NCI-H2227 treated with DMSO at 0.1 percent for 48 hours (cell line): ENCODE results near the gene PRKCA.
"Not testable (repeated sequence)": the region's sequence is repeated elsewhere in the genome, so short reads cannot be mapped to it uniquely, and the experiment has no call there.

Experiments
- DNase-seq: peaks from one replicate; lab custom pipeline; 2025; lab: John Stamatoyannopoulos, UW

PRKCA gene

GRCh38 chr17:66326476-66327047 lies 24.1 kb downstream of the PRKCA start:
- no peak for DNase-seq

DNA sequence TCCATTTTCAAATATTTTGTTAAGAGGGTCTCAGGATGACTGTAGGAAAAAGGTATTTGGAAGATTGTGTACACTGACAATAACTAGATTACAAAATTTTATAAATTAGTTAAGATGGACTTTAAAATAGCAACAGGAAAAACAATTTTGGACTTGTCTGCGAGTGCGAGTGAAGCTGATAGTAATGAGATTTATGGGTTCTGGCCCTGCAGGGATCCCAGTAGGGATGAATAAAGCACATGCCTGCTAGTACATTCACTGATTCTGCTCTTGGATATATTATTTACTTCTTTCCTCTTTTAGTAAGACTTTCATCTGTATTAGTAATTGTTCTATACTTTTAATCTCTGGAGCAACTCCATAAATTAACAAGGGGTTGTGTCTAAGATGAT lies 28.2 kb downstream of the PRKCA start:
- no peak for DNase-seq

DNA sequence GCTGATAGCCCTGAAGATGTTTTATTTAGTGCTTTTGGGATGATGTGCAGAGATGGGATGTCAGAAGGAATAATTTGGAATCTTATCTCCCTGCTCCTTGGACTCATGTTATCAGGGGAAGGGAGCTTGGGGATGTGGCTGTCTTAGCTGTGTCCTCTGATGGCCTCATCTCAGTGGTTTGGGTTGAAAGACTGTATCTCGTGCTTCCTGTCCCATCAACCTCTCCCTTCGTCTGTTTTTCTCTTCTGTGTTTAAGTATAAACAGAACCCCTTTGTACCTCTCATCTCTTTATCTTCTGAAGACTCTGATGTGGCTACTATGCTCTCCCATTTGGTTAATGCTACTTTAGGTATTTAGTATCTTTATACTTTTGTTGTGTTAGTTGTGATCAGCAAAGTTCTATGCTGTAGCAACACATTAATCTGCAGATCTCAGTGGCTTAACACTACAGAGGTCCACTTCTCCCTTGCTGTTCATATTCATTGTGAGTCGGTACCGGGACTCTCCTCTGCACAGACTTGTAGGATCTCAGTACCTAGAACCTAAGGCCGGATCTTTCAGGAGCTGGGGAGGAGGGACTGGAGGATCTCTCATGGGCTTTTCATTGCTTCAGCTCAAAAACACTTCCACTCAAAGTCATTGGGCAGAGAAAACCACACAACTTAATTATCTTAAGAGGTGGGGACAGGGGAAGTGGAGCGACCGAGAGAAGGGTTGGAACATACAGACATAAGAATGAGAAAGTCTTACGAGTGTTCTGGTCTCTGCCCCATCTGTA lies 28.8 kb downstream of the PRKCA start:
- no peak for DNase-seq

DNA sequence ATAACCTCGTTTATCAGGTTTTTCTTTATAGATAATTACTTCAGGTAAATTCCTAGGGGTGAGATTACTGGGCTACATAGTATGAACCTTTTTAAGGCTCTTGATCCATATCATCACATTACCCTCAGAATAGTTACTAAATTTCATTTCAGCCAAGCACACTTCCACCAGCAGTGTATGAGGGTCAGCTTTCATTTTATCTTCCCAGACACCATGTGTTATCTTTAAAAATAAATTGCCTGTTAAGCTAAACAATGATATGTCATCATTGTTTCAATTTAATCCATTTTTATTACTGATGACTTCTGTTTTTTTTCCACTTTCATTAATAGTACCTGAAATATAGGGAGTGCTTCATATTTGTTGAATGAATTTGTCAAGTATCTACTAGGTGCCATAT lies 33.4 kb downstream of the PRKCA start:
- DNase-seq, result no peak

GRCh38 chr17:66337268-66337667 lies 34.9 kb downstream of the PRKCA start:
- no peak for DNase-seq

DNA sequence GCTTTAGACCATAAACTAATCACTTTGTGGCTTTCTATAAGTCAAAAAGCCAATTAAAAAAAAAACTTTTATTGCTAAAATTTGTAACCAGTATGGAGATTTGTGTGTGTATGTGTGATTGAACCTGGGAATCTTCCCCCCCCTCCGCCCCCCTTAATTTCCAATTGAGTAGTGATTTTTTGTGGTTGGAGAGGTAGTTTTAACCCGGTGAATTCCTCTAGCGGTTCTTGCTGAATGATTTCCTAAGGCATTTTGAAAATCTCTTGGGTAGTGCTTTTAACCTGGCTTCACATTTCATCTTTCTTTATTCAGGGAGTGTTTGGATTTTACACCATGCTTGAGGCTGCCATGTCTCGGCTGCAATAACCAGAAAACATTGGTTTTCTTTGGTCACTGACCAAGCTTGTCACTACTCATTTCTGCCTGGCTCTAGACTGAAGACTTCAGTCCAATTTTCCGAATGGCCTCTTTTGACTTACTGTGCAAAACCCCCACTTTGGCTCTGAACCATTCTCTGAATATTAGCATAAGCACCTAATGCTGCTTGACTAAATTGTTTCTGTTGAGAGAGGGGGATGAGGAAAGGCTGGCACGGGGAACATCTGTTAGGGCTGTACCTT lies 35.6 kb downstream of the PRKCA start:
- DNase-seq, result no peak

GRCh38 chr17:66338937-66339336 lies 36.5 kb downstream of the PRKCA start:
- no peak for DNase-seq

DNA sequence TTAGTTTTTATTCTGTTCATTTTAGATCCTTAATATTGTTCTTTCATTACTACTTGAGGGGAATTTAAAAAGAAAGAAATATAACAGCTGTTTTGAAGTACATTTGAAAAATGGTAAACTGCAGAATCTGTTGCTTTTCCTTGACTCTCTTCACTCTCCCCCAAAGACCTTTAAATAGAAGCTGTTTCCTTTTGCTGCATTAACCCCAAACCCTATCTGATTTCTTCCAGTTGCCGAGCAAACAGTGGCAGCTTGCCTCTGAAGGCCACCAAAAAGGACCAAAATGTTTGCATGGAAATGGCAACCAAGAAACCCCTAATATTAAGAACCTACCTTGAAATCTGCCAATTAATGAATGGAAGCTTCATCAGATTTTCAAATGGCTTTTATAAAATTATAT lies 37.1 kb downstream of the PRKCA start:
- no peak for DNase-seq

GRCh38 chr17:66340720-66341119 lies 38.3 kb downstream of the PRKCA start:
- no peak for DNase-seq

- DNase-seq, result no peak
Measured at GRCh38 chr17:66341462-66341861, 39.0 kb downstream of the PRKCA start.

- not testable (repeated sequence) for DNase-seq
Measured at GRCh38 chr17:66342263-66342662, 39.9 kb downstream of the PRKCA start.

- no peak for DNase-seq
Measured at GRCh38 chr17:66343531-66344078, 41.2 kb downstream of the PRKCA start.

DNA sequence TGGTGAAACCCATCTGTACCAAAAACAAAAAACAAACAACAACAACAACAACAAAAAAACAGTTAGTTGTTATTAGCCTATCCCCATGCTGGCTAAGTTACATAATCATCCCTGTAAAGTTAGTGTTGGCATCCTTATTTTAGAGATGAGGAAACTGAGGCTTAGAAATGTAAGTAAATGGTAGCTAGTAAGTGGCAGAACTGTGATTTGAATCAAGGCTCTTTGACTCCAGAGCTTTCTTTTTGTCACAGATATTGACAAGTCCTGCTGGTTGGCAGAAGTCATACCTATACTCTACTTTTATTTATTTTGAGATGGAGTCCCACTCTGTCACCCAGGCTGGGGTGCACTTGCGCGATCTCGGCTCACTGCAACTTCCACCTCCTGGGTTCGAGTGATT lies 42.1 kb downstream of the PRKCA start:
- no peak for DNase-seq

DNA sequence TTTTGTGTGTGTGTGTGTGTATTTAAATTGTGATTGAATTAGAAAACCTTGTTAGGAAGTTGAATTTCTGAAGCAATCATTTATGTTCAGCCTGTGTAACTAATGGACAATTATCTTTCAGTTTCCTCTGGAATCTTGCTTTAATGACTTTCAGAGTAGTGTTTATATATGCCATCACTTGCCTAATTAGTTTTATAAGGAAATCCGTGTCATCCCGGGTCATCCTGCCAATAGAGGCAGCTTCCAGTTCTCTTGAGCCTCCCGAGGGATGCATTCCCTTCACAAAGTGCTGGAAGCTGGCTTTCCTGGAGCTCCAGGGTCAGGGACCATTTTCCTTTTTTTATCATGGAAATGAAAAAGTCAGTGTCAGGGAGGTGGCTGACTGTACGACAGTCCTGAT lies 42.9 kb downstream of the PRKCA start:
- no peak for DNase-seq

DNA sequence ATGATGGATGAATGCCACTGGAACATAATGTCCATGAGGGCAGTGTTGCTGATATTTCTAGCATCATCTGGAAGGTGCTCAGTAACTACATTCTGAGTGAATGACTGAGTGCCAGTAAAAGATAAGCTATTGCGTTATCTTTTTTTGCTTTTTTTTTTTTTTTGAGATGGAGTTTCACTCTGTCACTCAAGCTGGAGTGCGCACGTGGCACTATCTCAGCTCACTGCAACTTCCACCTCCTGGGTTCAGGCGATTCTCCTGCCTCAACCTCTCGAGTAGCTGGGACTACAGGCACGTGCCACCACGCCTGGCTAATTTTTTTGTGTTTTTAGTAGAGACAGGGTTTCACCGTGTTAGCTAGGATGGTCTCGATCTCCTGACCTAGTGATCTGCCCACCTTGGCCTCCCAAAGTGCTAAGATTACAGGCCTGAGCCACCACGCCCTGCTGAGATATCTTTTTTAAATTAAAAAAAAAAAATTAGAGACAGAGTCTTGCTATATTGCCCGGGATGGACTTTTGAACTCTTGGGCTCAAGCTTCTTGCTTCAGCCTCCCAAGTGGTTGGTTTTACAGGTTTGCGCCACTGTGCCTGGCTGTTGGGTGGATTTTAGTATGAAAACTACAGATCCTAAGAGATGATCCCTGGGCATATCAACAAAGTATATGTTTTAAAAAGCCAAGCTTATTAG lies 43.7 kb downstream of the PRKCA start:
- not testable (repeated sequence) for DNase-seq

DNA sequence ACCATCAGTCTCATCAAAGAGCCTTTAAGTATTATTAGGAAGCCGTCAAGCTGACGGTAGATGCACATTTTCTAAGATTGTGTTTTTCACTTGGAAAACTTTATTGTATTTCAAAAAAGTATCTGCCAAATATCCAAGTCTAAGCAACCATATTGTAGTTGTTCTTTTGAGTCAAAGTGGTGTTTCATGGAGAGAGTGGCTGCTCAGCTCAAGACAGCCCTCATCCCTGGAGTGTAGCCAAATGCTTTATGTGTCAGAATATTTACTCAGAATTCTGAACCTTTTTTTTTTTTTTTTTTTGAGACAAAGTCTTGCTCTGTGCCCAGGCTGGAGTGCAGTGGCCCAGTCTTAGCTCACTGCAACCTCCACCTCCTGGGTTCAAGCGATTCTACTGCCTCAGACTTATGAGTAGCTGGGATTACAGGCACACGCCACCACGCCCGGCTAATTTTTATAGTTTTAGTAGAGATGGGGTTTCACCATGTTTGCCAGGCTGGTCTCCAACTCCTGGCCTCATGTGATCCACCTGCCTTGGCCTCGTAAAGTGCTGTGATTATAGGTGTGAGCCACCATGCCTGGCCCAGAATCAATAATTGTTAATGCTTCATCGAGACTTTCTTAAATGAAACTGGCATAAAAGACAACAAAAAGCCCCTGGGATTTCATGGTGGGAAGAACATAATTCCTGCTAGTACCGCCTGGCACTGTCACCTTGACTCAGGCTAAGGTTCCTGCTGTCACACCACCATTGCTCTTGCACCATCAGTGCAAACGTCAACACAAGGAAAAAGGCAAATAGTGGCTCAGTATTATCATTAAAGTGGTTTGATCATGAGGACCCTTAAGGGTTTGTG lies 45.5 kb downstream of the PRKCA start:
- DNase-seq, result peak; percentile 19

GRCh38 chr17:66348584-66349165 lies 46.3 kb downstream of the PRKCA start:
- peak; percentile 63 for DNase-seq

- DNase-seq, result no peak
Measured at GRCh38 chr17:66349521-66350254, 47.3 kb downstream of the PRKCA start.

DNA sequence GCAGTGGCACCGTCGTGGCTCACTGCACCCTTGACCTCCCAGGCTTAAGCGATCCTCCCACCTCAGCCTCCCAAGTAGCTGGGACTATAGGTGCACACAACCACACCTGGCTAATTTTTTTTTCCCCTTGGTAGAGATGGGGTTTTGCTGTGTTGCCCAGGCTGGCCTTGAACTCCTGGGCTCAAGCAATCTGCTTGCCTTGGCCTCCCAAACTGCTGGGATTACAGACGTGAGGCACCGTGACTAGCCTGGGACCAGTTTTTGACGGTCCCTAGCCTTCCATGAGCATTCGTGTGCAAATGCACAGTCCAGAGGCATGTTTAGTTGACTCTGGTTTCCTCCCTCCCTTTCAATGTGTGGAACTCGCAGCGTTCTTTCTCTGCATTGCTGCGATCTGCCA lies 48.2 kb downstream of the PRKCA start:
- not testable (repeated sequence) for DNase-seq

- DNase-seq, result no peak
Measured at GRCh38 chr17:66351033-66351432, 48.6 kb downstream of the PRKCA start.

DNA sequence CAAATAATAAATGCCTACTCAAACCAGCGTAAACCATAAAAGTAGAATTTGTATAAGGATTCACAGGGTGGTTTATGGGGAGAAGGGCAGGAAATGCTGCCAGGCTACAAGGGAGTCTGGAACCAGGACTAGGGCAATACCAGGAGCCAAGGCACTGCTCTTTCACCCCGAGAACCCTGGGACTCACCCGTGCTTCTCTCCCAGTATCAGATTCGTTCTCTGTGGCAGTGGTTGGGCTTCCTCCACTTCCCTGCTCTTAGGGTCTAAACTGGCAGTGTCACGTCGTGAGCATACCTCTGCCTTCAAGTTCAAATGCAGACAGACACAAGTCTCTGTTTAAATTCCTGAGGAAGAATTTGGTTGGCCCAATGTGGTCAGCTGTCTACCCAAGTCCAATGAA lies 49.3 kb downstream of the PRKCA start:
- DNase-seq, result no peak
